GM18867 (cell line): ENCODE data around the gene ADRM1.

Experiments
- ATAC-seq: cut with Tn5 transposase; IDR thresholded peaks from one replicate; pipeline ENCODE4 v1.9.1; 2021; ENCODE audit warnings: mild to moderate bottlenecking, moderate library complexity; ENCODE audit not compliant: unreplicated experiment

Gene ADRM1

GRCh38 chr20:62309198-62309944, 6.6 kb downstream of the ADRM1 start:
- ATAC-seq, result no peak

GRCh38 chr20:62309947-62310756, 7.4 kb downstream of the ADRM1 start:
- no peak for ATAC-seq

DNA sequence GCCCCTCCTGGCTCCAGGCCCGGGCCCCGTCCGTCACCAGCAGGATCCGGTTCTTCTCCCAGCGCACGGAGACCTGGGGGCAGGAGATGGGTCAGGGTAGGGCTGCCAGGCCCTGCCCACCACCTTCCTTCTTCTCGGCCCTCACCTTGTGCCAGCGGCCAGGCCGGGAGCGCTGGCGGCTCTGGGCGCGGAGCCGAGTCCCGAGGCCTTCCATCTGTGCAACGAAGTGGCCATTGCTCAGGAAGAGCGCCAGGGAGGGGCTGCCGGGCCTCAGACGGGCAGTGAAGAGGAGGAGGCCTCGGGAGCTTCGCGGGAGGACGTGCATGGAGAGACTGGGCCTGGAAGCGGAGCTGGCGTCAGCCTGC, 7.9 kb downstream of the ADRM1 start:
- no peak for ATAC-seq

GRCh38 chr20:62311150-62311549, 8.4 kb downstream of the ADRM1 start:
- ATAC-seq, result no peak

GRCh38 chr20:62311832-62312661, 9.2 kb downstream of the ADRM1 start:
- ATAC-seq, result no peak

- ATAC-seq, result no peak
Observed at GRCh38 chr20:62312662-62312977, 9.8 kb downstream of the ADRM1 start.

DNA sequence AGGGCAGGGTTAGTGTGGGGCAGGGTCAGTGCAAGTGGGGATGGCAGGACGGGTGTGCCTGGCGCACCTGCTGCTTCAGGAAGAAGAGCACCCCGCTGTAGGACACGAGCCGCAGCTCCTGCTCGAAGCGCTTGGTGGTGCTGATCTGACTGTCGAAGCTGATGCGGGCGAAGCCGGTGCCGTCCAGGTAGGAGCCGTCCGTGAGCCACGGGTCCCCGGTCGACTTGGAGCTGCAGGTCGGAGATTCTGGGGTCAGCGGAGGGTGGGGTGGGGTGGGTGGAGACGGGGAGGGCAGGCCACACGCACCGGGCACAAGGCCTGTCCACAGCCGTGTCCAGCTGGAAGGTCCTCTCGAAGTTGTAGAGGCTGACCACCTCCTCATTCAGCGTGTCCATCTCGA, 10.2 kb downstream of the ADRM1 start:
- no peak for ATAC-seq

- ATAC-seq, result no peak
Observed at GRCh38 chr20:62313460-62314338, 10.9 kb downstream of the ADRM1 start.

- ATAC-seq, result no peak
Observed at GRCh38 chr20:62314339-62314638, 11.5 kb downstream of the ADRM1 start.

- ATAC-seq, result no peak
Observed at GRCh38 chr20:62314711-62315302, 12.0 kb downstream of the ADRM1 start.

GRCh38 chr20:62315773-62316172, 13.0 kb downstream of the ADRM1 start:
- ATAC-seq, result no peak

GRCh38 chr20:62316331-62317166, 13.8 kb downstream of the ADRM1 start:
- ATAC-seq, result no peak

DNA sequence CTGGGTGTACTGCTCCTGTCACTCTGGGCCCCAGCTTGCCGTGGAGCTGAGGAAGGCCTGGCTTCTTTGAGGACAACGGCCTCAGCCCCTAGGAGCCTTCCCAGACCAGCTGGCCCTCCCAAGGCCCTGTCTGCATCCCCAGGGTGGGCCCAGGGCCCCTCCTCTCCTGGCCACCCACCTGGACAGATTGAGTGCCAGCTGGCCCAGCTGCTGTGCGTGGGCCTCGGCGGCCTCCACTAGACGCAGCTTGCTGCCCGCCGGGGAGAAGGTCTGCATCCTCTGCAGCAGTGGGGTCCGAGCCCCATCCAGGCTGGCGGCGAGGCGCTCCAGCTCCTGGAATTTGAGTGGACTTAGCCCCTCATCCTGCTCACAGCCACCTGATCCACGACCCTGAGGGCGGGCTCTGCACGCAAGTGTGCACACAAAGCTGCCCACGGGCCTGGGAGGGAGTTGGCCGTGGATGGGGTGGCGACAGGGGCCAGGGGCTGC, 14.4 kb downstream of the ADRM1 start:
- no peak for ATAC-seq

GRCh38 chr20:62318400-62319345, 15.9 kb downstream of the ADRM1 start:
- no peak for ATAC-seq

GRCh38 chr20:62319346-62319909, 16.6 kb downstream of the ADRM1 start:
- ATAC-seq, result no peak

- ATAC-seq, result no peak
Observed at GRCh38 chr20:62320581-62321354, 18.0 kb downstream of the ADRM1 start.

DNA sequence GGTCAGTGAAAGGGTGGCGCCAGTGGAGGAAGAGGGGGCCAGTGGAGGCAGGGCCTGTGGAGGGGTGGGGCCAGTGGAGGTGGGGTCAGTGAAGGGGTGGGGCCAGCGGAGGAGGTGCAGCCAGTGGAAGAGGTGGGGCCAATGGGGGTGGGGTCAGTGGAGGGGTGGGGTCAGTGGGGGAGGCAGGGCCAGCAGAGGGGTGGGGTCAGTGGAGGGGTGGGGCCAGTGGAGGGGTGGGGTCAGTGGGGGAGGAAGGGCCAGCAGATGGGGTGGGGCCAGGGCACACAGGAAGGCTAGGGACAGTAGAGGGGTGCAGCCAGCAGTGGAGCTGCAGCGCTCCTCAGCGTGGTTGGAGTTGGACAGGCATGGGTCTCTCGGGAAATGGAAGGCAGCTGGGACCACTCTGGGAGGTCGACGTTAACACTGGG, 18.7 kb downstream of the ADRM1 start:
- no peak for ATAC-seq
